BLaER1 treated with 17β-estradiol and CSF1 and Interleukin-3, amounts not matched to agents 10 nM and 100 nM (cell line): Measurements from ENCODE around the gene PEDS1.

Source experiments
- H3K27ac ChIP-seq, 11 experiments: shearing (Covaris generic); formaldehyde crosslinking; 2 replicates each; pipeline ENCODE4 v1.8.1; 2022
- H3K27me3 ChIP-seq, 11 experiments: shearing (Covaris generic); formaldehyde crosslinking; 2 replicates each; pipeline ENCODE4 v1.8.1; 2022
- H3K36me3 ChIP-seq, 11 experiments: shearing (Covaris generic); formaldehyde crosslinking; 2 replicates each; pipeline ENCODE4 v1.8.1; 2022
- H3K4me1 ChIP-seq, 10 experiments: shearing (Covaris generic); formaldehyde crosslinking; 2 replicates each; pipeline ENCODE4 v1.8.1; 2022
- H3K4me2 ChIP-seq, 11 experiments: shearing (Covaris generic); formaldehyde crosslinking; 2 replicates each; pipeline ENCODE4 v1.8.1; 2022
- H3K4me3 ChIP-seq, 10 experiments: shearing (Covaris generic); formaldehyde crosslinking; 2 replicates each; pipeline ENCODE4 v1.8.1; 2022
- H3K9ac ChIP-seq, 11 experiments: shearing (Covaris generic); formaldehyde crosslinking; 2 replicates each; pipeline ENCODE4 v1.8.1; 2022
- H3K9me3 ChIP-seq, 11 experiments: shearing (Covaris generic); formaldehyde crosslinking; replicated peaks in 1 of 11; 2 replicates each; pipeline ENCODE4 v1.8.1; 2022
- H4K20me1 ChIP-seq, 11 experiments: shearing (Covaris generic); formaldehyde crosslinking; 2 replicates each; pipeline ENCODE4 v1.8.1; 2022
- Cebpa-rat ChIP-seq, 11 experiments: shearing (Covaris generic); IDR thresholded peaks; 2 replicates each; pipeline ENCODE4 v1.8.1; 2022

The PEDS1 gene

DNA sequence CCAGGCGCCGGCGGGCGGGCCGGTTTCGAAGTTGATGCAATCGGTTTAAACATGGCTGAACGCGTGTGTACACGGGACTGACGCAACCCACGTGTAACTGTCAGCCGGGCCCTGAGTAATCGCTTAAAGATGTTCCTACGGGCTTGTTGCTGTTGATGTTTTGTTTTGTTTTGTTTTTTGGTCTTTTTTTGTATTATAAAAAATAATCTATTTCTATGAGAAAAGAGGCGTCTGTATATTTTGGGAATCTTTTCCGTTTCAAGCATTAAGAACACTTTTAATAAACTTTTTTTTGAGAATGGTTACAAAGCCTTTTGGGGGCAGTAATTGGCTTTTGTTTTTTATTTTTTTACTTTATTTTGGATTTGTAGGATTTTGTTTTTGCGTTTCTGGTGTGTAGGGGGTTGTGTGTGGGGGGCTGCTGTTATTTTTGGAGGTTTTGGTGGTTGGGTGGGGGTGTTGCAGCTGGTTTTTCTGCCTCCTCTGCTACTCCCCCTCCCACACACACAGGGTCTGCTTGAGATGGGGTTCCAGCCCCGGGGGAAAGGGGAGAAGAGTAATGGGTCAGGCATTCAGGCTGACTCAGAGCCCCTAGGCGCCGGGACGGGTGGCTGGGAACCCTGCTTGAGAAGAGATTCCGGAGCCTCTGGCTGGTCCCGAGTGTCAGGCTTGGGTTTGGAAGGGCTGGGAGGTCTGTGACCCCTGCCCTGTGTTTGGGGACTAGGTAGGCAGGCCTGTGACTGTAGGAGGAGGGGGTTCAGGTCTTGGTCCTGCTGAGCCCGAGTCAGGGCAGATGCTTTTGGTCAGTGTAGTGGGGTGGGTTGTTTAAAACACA is 39.1 kb upstream of the PEDS1 start:
- Histone ChIP-seq H3K27me3 (no peaks in the 10 kb centered on the region), H3K4me2 (peak overlapping the region; percentile 96 to 99 (median 99)), H3K4me1 (peaks cover 21 to 72% (median 48%) of the 10 kb centered on the region in 10 experiments), H4K20me1 (peaks cover 26 to 69% (median 54%) of the 10 kb centered on the region in 11 experiments), H3K27ac (peak overlapping the region; percentile 88 to 100 (median 95)), H3K4me3 (peak overlapping the region; percentile 82 to 99 (median 90)), H3K9ac (peak overlapping the region; percentile 89 to 100 (median 95)), H3K36me3 (peaks cover 5 to 41% (median 25%) of the 10 kb centered on the region in 11 experiments; a peak in 21 of 22 replicates), H3K9me3 (0 out of 22 replicates have a peak, but pooled peaks cover 0 to 7% (median 0%) of the 10 kb centered on the region in 11 experiments)
- TF ChIP-seq Cebpa-rat (IDR thresholded peaks at IDR 0.05): peak; percentile 23 to 99 (median 77); a peak in 18 of 22 replicates

DNA sequence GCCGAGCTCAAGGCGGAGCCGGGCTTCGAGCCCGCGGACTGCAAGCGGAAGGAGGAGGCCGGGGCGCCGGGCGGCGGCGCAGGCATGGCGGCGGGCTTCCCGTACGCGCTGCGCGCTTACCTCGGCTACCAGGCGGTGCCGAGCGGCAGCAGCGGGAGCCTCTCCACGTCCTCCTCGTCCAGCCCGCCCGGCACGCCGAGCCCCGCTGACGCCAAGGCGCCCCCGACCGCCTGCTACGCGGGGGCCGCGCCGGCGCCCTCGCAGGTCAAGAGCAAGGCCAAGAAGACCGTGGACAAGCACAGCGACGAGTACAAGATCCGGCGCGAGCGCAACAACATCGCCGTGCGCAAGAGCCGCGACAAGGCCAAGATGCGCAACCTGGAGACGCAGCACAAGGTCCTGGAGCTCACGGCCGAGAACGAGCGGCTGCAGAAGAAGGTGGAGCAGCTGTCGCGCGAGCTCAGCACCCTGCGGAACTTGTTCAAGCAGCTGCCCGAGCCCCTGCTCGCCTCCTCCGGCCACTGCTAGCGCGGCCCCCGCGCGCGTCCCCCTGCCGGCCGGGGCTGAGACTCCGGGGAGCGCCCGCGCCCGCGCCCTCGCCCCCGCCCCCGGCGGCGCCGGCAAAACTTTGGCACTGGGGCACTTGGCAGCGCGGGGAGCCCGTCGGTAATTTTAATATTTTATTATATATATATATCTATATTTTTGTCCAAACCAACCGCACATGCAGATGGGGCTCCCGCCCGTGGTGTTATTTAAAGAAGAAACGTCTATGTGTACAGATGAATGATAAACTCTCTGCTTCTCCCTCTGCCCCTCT is 38.2 kb upstream of the PEDS1 start:
- peaks cover 21 to 72% (median 50%) of the 10 kb centered on the region in 10 experiments for H3K4me1 ChIP-seq
- H3K4me2 ChIP-seq: peak overlapping the region; percentile 96 to 99 (median 99)
- H3K4me3 ChIP-seq: peak overlapping the region; percentile 82 to 99 (median 90)
- H3K27me3 ChIP-seq: no peaks in the 10 kb centered on the region
- H3K9ac ChIP-seq: peak overlapping the region; percentile 89 to 100 (median 95)
- 0 out of 22 replicates have a peak, but pooled peaks cover 0 to 7% (median 0%) of the 10 kb centered on the region in 11 experiments for H3K9me3 ChIP-seq
- no peak for TF ChIP-seq Cebpa-rat (IDR thresholded peaks at IDR 0.05)
- peaks cover 5 to 41% (median 25%) of the 10 kb centered on the region in 11 experiments; a peak in 21 of 22 replicates for H3K36me3 ChIP-seq
- H3K27ac ChIP-seq: peak overlapping the region; percentile 88 to 100 (median 95)
- H4K20me1 ChIP-seq: peaks cover 26 to 61% (median 48%) of the 10 kb centered on the region in 11 experiments

DNA sequence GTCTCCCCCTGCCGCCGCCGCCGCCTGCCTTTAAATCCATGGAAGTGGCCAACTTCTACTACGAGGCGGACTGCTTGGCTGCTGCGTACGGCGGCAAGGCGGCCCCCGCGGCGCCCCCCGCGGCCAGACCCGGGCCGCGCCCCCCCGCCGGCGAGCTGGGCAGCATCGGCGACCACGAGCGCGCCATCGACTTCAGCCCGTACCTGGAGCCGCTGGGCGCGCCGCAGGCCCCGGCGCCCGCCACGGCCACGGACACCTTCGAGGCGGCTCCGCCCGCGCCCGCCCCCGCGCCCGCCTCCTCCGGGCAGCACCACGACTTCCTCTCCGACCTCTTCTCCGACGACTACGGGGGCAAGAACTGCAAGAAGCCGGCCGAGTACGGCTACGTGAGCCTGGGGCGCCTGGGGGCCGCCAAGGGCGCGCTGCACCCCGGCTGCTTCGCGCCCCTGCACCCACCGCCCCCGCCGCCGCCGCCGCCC is 37.6 kb upstream of the PEDS1 start:
- 0 out of 22 replicates have a peak, but pooled peaks cover 0 to 7% (median 0%) of the 10 kb centered on the region in 11 experiments for H3K9me3 ChIP-seq
- H3K4me2 ChIP-seq: peak overlapping the region; percentile 44 to 99 (median 99)
- H3K9ac ChIP-seq: peak overlapping the region; percentile 89 to 100 (median 95)
- peak overlapping the region; percentile 82 to 99 (median 90) for H3K4me3 ChIP-seq
- H4K20me1 ChIP-seq: peaks cover 26 to 55% (median 42%) of the 10 kb centered on the region in 11 experiments
- H3K36me3 ChIP-seq: peaks cover 5 to 41% (median 25%) of the 10 kb centered on the region in 11 experiments; a peak in 21 of 22 replicates
- peak overlapping the region; percentile 88 to 100 (median 95) for H3K27ac ChIP-seq
- H3K4me1 ChIP-seq: peaks cover 21 to 72% (median 49%) of the 10 kb centered on the region in 10 experiments
- no peaks in the 10 kb centered on the region for H3K27me3 ChIP-seq
- TF ChIP-seq Cebpa-rat (IDR thresholded peaks at IDR 0.05): no peak

DNA sequence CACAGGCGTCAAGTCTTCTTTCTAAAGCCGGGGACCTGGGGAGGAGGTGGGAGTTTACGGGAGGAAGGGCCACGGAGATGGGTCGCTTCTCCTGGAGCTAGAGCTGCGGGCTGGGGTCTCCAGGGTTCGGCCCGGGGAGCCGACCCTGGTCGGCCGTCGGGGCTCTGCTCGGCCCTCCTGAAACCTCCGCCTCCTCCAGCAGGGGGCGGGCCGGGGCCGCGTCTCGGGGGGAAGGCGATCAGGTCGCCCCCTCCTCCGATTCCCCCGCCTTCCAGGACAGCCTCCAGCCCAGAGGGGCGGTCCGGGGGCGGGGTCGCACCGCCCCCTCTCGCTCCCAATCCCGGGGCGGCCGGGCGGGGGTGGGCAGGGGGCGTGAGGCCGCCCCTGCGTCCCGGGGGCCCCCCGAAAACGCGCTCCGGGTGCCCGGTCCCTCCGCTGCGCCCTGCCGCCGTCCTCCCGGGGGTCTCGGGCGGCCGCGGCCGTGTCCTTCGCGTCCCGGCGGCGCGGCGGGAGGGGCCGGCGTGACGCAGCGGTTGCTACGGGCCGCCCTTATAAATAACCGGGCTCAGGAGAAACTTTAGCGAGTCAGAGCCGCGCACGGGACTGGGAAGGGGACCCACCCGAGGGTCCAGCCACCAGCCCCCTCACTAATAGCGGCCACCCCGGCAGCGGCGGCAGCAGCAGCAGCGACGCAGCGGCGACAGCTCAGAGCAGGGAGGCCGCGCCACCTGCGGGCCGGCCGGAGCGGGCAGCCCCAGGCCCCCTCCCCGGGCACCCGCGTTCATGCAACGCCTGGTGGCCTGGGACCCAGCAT is 36.9 kb upstream of the PEDS1 start, which contains the start of gene CEBPB:
Gene CEBPB (plus strand): TSS at position 580 of the 814 bp plus-strand sequence. CDS start 204 bp downstream, at position 784.
- Histone ChIP-seq H3K36me3 (peaks cover 5 to 40% (median 25%) of the 10 kb centered on the region in 11 experiments; a peak in 21 of 22 replicates), H3K9ac (peak within 1 kb of the TSS; percentile 89 to 100 (median 95)), H3K27me3 (no peaks in the 10 kb centered on the region), H4K20me1 (peaks cover 26 to 48% (median 39%) of the 10 kb centered on the region in 11 experiments), H3K4me2 (peak within 1 kb of the TSS; percentile 96 to 99 (median 99)), H3K9me3 (0 out of 22 replicates have a peak, but pooled peaks cover 0 to 7% (median 0%) of the 10 kb centered on the region in 11 experiments), H3K27ac (peak within 1 kb of the TSS; percentile 88 to 100 (median 95)), H3K4me1 (peaks cover 21 to 68% (median 46%) of the 10 kb centered on the region in 10 experiments), H3K4me3 (peak within 1 kb of the TSS; percentile 82 to 99 (median 90))
- TF ChIP-seq Cebpa-rat (IDR thresholded peaks at IDR 0.05): no peak

DNA sequence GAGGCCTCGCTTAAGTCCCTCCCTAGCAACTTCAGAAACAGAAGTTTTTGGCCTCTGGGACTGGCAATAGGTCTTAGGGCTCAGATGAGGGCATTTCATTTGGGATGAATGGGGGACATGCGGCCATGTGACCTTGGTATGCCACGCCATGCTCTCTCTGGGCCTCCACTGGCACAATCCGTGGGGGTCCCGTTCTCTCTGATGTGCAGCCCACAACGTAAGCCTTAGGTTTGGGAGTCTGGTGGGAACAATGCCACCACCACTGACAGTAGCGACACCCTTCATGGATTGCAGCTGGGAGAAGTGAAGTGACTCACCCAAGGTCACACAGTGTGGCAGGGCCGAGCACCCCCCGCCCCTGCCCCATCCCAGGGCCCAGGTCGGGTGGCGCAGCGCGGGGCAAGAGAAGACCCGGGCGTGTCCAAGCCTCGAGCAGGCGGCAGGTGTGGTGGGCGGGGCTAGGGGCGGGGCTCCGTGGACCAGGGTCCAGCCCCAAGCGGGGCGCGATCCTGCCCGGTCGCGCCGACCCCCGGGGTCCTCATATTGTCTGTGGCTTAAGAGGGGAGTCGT is 36.2 kb upstream of the PEDS1 start:
- H4K20me1 ChIP-seq: peaks cover 22 to 41% (median 32%) of the 10 kb centered on the region in 11 experiments
- TF ChIP-seq Cebpa-rat (IDR thresholded peaks at IDR 0.05): no peak
- H3K27me3 ChIP-seq: no peaks in the 10 kb centered on the region
- peaks cover 21 to 61% (median 43%) of the 10 kb centered on the region in 10 experiments for H3K4me1 ChIP-seq
- peak overlapping the region in 7 of 11 experiments; percentile 23 to 100 (median 93); a peak in 9 of 22 replicates for H3K27ac ChIP-seq
- H3K9me3 ChIP-seq: 0 out of 22 replicates have a peak, but pooled peaks cover 0 to 7% (median 0%) of the 10 kb centered on the region in 11 experiments
- peak overlapping the region in 5 of 10 experiments; percentile 85 to 99 (median 95); a peak in 7 of 20 replicates for H3K4me3 ChIP-seq
- peak overlapping the region; percentile 89 to 100 (median 95); a peak in 19 of 22 replicates for H3K9ac ChIP-seq
- peak overlapping the region; percentile 32 to 99 (median 61); a peak in 16 of 22 replicates for H3K4me2 ChIP-seq
- peaks cover 5 to 33% (median 22%) of the 10 kb centered on the region in 11 experiments; a peak in 21 of 22 replicates for H3K36me3 ChIP-seq

DNA sequence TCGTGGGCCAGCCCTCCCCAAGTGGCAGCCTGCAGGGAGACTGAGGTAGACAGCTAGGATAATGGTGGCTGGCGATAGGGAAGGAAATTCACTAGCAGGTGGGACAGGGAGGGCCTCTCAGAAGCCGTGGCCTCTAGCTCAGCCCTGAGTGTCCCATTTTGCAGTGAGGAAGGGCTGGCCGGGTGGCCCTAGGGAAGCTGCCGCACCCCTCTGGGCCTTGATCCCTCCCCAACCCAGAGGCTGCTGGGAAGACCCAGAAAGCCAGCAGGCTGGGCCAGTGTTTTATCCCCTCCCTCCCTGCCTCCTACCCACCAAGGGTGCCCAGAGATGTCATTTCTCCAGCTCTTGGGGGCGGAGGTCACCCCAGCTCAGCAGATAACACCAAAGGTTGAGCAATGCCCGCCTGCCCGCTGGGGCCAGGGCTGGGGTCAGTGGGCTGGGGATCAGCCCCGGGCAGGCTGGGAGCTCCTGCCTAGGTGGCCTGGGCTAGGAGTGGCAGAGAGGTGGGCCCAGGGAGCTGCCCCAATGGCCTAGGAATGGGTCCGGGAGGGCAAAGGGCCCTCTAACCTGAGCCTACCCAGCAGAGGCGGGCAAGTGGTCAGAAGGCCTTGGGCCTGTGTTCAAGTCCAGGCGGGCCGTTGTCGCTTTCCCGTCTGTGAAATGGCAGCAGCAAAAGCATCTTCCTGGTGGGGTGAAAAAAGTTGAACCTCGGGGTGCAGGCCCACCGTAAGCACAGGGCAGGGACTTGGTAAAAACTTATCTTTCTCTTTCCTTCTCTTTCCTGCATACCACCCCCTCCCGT is 35.6 kb upstream of the PEDS1 start:
- Histone ChIP-seq H3K4me2 (peak overlapping the region in 9 of 11 experiments; percentile 32 to 99 (median 54); a peak in 13 of 22 replicates), H3K36me3 (peaks cover 0 to 27% (median 15%) of the 10 kb centered on the region in 11 experiments; a peak in 20 of 22 replicates), H3K9ac (peak overlapping the region in 7 of 11 experiments; percentile 5 to 98 (median 93); a peak in 9 of 22 replicates), H3K27me3 (no peaks in the 10 kb centered on the region), H4K20me1 (peaks cover 15 to 34% (median 25%) of the 10 kb centered on the region in 11 experiments), H3K4me3 (no peak overlapping the region), H3K4me1 (peaks cover 17 to 61% (median 39%) of the 10 kb centered on the region in 10 experiments), H3K27ac (peak overlapping the region in 7 of 11 experiments; percentile 7 to 93 (median 32); a peak in 6 of 22 replicates), H3K9me3 (0 out of 22 replicates have a peak, but pooled peaks cover 0 to 7% (median 0%) of the 10 kb centered on the region in 11 experiments)
- TF ChIP-seq Cebpa-rat (IDR thresholded peaks at IDR 0.05): no peak
